Measurements from ENCODE around the gene IER5L. TPM values are rescaled to one million over a fixed set of nuclear protein-coding genes. Genes with fewer than 3 reads are reported as not detected.

Gene IER5L
- total and polyA plus RNA-seq, 9 of the 15 experiments (the other 6 are each of a cell fraction or from before 2014, with no cell fraction given): 0.14 to 11.9 (median 0.52) TPM

DNA sequence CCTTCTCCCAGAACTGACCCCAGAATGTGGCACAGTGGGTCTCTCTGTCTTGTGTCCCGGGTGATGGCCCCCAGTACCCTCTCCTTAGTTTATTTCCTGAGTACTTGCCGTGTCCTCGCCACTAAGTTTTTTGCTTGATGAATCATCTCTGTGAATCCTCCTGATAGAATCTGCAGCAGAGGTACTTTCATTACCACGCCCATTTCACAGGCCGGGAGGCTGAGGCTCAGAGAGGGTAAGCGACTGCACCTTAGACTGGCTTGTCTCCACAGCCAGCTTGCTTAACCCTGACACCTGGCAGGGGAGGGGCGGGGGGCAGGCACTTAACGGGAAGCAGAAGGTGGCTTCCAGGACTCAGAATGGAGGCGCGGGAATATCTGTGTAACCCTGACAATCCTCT is 7.9 kb upstream of the IER5L start:
- no peak overlapping the region for H3K4me2 ChIP-seq (ENCODE audit: insufficient read depth, low read length)
- peaks cover 6 to 20% of the 10 kb centered on the region in 2 experiments; a peak in 4 of 5 replicates for H3K4me1 ChIP-seq (replicated peaks in 1 of 2; ENCODE audit: control insufficient read depth in 2 of 2, insufficient read depth in 2 of 2, low read length in 2 of 2)
- no peak overlapping the region for H2AFZ ChIP-seq (ENCODE audit: low read depth, low read length)
- H3K9me3 ChIP-seq (replicated peaks; ENCODE audit: control insufficient read depth, insufficient read depth, low read depth, low read length): peaks cover 6% of the 10 kb centered on the region
- BruUV-seq (replicated peaks): no TSS peak
- no peaks in the 10 kb centered on the region for H3K36me3 ChIP-seq (ENCODE audit: control insufficient read depth, insufficient read depth, low read length)
- FAIRE-seq (no peak), ATAC-seq (no peak), DNase-seq (ENCODE audit: extremely low read depth in 1 of 4, low spot score in 3 of 4) (peak in 2 of 4 experiments; percentile 26 to 27)
- H3K4me3 ChIP-seq: no peak overlapping the region
- H3K79me2 ChIP-seq (ENCODE audit: control insufficient read depth, insufficient read depth, low read length): no peaks in the 10 kb centered on the region
- 13% methylated on average over 10 of the region's 10 CpGs for WGBS (ENCODE audit: insufficient coverage, low coverage, missing lambda C conversion rate)
- H3K9me1 ChIP-seq (ENCODE audit: control insufficient read depth, insufficient read depth, low read length): no peaks in the 10 kb centered on the region
- in situ Hi-C loops (cut with MboI): no loop called here
- no peak overlapping the region for H3K9ac ChIP-seq (ENCODE audit: insufficient read depth in 1 of 2, low read depth in 2 of 2, low read length in 2 of 2)
- H3K27me3 ChIP-seq (ENCODE audit: control insufficient read depth in 2 of 2, insufficient read depth in 2 of 2, low read length in 2 of 2): no peaks in the 10 kb centered on the region
- POLR2A ChIA-PET: no interaction called here
- no peak overlapping the region for H3K27ac ChIP-seq (ENCODE audit: extremely low read depth, low read depth, low read length)
- H4K20me1 ChIP-seq (replicated peaks; ENCODE audit: control insufficient read depth, insufficient read depth, low read length): no peaks in the 10 kb centered on the region
- CTCF ChIA-PET (ENCODE audit: low intra/inter-chr PET ratio): no interaction called here
- intact Hi-C loops (cut with micrococcal nuclease): no loop called here
- 0 out of 3 replicates have a peak, but pooled peaks of 1 of the 2 experiments have one; percentile 13 for TF ChIP-seq CBX3 (IDR thresholded peaks at IDR 0.05; ENCODE audit: borderline replicate concordance in 1 of 2, low read length in 2 of 2)
- TF ChIP-seq, protein P1, sequence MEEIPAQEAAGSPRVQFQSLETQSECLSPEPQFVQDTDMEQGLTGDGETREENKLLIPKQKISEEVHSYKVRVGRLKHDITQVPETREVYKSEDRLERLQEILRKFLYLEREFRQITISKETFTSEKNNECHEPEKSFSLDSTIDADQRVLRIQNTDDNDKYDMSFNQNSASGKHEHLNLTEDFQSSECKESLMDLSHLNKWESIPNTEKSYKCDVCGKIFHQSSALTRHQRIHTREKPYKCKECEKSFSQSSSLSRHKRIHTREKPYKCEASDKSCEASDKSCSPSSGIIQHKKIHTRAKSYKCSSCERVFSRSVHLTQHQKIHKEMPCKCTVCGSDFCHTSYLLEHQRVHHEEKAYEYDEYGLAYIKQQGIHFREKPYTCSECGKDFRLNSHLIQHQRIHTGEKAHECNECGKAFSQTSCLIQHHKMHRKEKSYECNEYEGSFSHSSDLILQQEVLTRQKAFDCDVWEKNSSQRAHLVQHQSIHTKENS (CRISPR knock-in tag; IDR thresholded peaks at IDR 0.05): no peak
- peak; percentile 95 for TF ChIP-seq RBM25 (IDR thresholded peaks at IDR 0.05; ENCODE audit: low read depth, low read length, severe bottlenecking)
- TF ChIP-seq DMBX1 (CRISPR knock-in tag; IDR thresholded peaks at IDR 0.05; ENCODE audit: borderline replicate concordance): no peak
- TF ChIP-seq ZNF124 (CRISPR knock-in tag; IDR thresholded peaks at IDR 0.05): no peak
- TF ChIP-seq ILK (tag; IDR thresholded peaks at IDR 0.05; ENCODE audit: borderline replicate concordance, low read depth): no peak
- TF ChIP-seq ZFP36 (IDR thresholded peaks at IDR 0.05; ENCODE audit: low read depth, low read length, partially characterized antibody): peak; percentile 9
- TF ChIP-seq CBX2 (IDR thresholded peaks at IDR 0.05; ENCODE audit: insufficient read depth, low read length, poor library complexity, severe bottlenecking): no peak
- no peak for TF ChIP-seq RBM15 (IDR thresholded peaks at IDR 0.05; ENCODE audit: insufficient read depth, low read length)
- TF ChIP-seq HNRNPH1 (optimal IDR thresholded peaks at IDR 0.05; ENCODE audit: low read depth, low read length): no peak
- TF ChIP-seq HDAC2 (IDR thresholded peaks at IDR 0.05): peak; percentile 53; the same call in 1 of the 2 replicates
- TF ChIP-seq ZNF282 (CRISPR knock-in tag; IDR thresholded peaks at IDR 0.05): no peak
- TF ChIP-seq ZNF707 (CRISPR knock-in tag; conservative IDR thresholded peaks at IDR 0.05): no peak
- peak; percentile 63 for TF ChIP-seq JUND (IDR thresholded peaks at IDR 0.05; ENCODE audit: borderline replicate concordance, low read depth, low read length)
- TF ChIP-seq JUND (tag; IDR thresholded peaks at IDR 0.05; ENCODE audit: borderline replicate concordance, low read depth, low read length): peak; percentile 44; the same call in 1 of the 3 replicates
- TF ChIP-seq, protein P2, sequence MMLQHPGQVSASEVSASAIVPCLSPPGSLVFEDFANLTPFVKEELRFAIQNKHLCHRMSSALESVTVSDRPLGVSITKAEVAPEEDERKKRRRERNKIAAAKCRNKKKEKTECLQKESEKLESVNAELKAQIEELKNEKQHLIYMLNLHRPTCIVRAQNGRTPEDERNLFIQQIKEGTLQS (IDR thresholded peaks at IDR 0.05): peak; percentile 39; the same call in 1 of the 2 replicates
- TF ChIP-seq, protein P2 (CRISPR knock-in tag; conservative IDR thresholded peaks at IDR 0.05): no peak
- TF ChIP-seq GTF2F1 (IDR thresholded peaks at IDR 0.05; ENCODE audit: low read depth, low read length): no peak
- TF ChIP-seq KDM1A (IDR thresholded peaks at IDR 0.05): peak; percentile 20 to 67; a peak in 3 of 4 replicates
- 0 out of 2 replicates have a peak, but pooled peaks have one; percentile 32 for TF ChIP-seq SP1 (CRISPR knock-in tag; IDR thresholded peaks at IDR 0.05)
- no peak for TF ChIP-seq NFE2L1 (tag; IDR thresholded peaks at IDR 0.05; ENCODE audit: borderline replicate concordance, low read depth)
- TF ChIP-seq SMARCA5 (IDR thresholded peaks at IDR 0.05): peak; percentile 42; the same call in 1 of the 2 replicates
- no peak for TF ChIP-seq EZH2 (IDR thresholded peaks at IDR 0.05; ENCODE audit: borderline replicate concordance, low read depth, low read length)
- no peak for TF ChIP-seq HCFC1 (IDR thresholded peaks at IDR 0.05; ENCODE audit: low read depth, low read length)

Measured in K562 (cell line).